DMS114 treated with DMSO at 0.1 percent for 48 hours (cell line): Measurements from ENCODE around the gene NOP58.
"Not testable (repeated sequence)": the region's sequence is repeated elsewhere in the genome, so short reads cannot be mapped to it uniquely, and the experiment has no call there.

Source experiments
- DNase-seq: peaks from one replicate; lab custom pipeline; 2025; ENCODE audit not compliant: unreplicated experiment; lab: John Stamatoyannopoulos, UW

The NOP58 gene, protein sequence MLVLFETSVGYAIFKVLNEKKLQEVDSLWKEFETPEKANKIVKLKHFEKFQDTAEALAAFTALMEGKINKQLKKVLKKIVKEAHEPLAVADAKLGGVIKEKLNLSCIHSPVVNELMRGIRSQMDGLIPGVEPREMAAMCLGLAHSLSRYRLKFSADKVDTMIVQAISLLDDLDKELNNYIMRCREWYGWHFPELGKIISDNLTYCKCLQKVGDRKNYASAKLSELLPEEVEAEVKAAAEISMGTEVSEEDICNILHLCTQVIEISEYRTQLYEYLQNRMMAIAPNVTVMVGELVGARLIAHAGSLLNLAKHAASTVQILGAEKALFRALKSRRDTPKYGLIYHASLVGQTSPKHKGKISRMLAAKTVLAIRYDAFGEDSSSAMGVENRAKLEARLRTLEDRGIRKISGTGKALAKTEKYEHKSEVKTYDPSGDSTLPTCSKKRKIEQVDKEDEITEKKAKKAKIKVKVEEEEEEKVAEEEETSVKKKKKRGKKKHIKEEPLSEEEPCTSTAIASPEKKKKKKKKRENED

GRCh38 chr2:202265467-202266277, at the start of gene NOP58:
Gene NOP58, plus strand, starts transcription at chr2:202265763. Its CDS starts 179 bp downstream, at chr2:202265942.
- peak; percentile 93 for DNase-seq

GRCh38 chr2:202221873-202222272, 43.7 kb upstream of the NOP58 start:
- DNase-seq: no peak

DNA sequence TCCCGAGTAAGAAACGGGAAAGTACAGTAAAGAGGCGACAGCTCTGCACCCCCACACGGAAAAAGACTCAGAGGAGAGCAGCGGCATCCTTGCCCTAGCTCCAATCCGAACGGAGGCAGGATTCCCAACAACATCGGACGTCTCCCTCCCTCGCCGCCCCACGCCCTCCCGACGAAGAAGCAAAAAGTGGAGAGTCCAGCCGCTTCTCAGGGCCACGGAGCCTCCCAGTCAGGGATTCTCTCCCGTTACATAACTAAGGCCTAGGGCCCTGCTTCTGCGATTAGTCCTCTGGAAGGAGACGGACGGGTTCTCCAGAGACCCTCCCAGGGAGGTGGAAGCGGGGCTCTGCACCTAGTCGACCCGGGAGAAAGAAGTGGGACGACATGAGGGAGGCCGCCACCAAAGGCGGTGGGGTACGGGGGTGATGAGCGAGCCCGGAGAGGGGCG, 27.8 kb upstream of the NOP58 start:
- peak; percentile 53 for DNase-seq

DNA sequence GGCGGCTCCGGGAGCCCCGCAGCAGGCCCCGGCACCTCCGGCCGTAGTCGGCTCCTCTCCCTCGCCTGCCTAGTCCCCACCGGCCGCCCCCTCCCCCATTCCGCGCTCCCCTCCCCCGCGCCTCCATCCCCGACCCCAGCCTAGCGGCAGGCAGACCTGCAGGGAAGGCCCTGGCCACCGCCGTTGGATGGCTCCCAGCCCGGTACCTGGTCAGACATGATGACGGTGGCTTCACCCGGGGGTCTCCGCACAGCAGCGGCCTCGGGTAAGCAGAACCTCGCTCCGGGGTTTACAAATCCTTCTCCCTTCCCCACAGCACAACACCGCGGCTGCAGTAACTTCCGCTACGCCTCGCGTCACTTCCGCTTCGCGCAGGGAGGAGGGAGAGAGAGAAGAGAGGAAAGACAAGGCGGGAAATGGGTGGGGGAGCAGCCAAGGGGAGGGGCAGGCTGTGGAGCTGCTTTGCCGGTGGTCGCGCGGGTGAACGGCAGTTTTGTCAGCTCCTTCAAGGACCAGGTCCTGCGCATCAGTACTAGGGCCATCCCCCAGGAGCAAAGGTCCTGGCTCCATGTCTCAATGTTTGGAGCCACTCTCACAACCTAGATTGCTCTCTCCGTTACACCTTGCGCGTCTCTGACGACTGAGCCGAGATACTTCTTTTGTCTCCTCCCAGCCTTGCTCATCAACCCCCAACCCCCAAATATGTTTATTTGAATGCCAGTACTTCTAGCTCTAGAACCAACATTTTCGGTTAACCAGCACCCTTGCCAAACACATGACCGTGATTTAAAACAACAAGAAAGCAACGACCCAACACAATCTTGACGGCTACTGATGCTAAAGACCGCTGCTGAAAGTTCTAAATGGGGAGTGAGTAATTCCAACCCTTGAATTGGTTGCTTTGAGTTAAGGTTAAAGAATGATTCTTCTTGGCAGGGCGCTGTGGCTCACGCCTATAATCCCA, 27.0 kb upstream of the NOP58 start, which contains the start of gene SUMO1:
SUMO1 (minus strand) TSS at position 364 of the 964 bp plus-strand sequence; CDS start at position 218, 146 bp downstream.
- DNase-seq: peak; percentile 82

- DNase-seq: not testable (repeated sequence)
Observed at GRCh38 chr2:202247710-202248109, 17.9 kb upstream of the NOP58 start.

- no peak for DNase-seq
Observed at GRCh38 chr2:202249521-202250253, 15.9 kb upstream of the NOP58 start.

- no peak for DNase-seq
Observed at GRCh38 chr2:202251494-202251893, 14.1 kb upstream of the NOP58 start.

GRCh38 chr2:202261531-202261930, 4.0 kb upstream of the NOP58 start:
- no peak for DNase-seq

GRCh38 chr2:202267495-202267894, 1.9 kb downstream of the NOP58 start:
- no peak for DNase-seq

- no peak for DNase-seq
Observed at GRCh38 chr2:202269585-202269984, 4.0 kb downstream of the NOP58 start.

GRCh38 chr2:202270487-202270886, 4.9 kb downstream of the NOP58 start:
- no peak for DNase-seq

DNA sequence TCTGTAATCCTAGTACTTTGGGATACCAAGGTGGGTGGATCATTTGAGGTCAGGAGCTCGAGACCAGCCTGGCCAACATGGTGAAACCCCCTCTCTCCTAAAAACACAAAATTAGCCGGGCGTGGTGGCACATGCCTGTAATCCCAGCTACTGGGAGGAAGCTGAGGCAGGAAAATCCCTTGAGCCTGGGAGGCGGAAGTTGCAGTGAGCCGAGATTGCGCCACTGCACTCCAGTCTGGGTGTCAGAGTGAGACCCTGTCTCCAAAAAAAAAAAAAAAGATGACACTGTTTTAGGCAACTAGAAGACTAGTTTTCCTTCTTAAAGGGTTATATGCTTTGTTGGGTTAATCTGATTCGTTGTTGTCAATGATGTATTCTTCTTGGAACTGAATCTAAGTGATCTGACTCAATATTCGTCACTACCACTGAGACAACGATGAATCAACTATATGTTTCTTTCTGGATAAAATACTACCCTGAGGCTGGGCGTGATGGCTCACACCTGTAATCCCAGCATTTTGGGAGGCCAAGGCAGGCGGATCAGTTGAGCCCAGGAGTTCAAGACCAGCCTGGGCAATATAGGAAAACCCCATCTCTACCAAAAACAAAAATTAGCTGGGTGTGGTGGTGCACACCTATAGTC, 10.6 kb downstream of the NOP58 start:
- not testable (repeated sequence) for DNase-seq

DNA sequence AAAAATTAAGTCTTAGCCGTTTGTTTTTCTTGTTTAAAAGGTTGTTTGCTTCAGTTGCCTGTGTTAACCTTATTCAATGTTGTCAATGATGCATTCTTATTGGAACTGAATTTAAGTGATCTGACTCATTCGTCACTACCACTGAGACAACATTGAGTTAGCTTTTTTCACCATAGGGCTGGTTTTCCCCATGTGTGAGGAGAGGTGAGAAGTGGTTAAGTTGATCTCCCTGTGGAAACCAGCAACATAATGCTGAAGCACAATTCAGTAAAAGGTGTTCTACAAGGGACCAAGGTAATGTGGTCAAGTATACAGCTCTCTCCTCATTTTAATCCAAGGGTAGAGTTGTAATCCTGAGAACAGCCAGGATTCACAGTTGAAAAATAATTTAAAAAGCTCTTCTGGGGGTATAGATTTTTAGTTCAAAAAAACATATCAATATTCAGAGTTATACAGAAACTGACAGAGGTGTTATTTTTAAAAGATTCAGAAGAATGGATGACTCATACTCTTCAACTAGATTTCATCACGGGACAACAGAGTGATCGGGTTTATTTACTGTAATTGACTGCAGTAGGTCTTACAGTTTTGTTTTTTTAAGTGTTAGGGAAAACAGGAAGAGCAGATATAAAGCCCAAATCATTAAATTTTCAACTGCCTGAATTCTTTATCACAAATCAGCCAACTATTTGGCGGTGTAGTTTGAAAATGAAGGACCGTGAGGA, 12.6 kb downstream of the NOP58 start:
- no peak for DNase-seq

DNA sequence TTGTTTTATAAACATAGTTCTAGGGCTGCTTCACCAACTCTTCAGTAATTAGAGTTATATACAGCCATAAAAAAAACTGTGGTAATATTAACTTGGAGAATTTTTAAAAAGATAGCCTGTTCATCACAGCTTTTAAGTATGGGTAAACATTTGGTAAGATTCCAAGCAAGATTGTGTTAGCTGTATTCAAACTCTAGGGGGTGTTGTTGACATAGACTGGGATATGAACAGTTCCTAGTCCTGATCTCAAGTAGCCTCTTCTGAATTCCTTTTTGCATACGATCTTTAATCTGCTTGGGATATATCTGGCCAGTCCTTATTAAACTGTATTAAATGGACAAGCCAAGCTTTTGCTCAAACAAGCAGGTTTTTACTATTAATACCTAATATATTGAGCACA, 13.4 kb downstream of the NOP58 start:
- peak; percentile 39 for DNase-seq

DNA sequence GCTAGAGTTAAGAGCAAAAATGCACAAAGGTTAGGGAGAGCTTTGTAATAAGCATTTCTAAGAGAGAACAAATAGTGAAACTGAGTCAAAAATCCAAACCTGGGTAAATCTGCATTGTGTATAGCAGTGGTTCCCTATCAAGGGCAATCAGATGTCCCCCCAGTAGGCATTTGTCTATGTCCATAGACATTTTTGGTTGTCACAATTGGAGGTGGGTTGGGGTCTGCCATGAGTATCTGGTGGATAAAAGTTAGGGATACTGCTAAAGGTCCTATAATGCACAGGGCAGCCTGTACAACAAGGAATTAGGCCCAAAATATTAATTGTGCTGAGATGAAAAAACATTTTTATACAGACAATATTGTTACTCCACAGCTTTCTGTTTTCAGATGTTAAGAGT, 21.0 kb downstream of the NOP58 start:
- DNase-seq: no peak

GRCh38 chr2:202289394-202290204, 24.0 kb downstream of the NOP58 start:
- no peak for DNase-seq

DNA sequence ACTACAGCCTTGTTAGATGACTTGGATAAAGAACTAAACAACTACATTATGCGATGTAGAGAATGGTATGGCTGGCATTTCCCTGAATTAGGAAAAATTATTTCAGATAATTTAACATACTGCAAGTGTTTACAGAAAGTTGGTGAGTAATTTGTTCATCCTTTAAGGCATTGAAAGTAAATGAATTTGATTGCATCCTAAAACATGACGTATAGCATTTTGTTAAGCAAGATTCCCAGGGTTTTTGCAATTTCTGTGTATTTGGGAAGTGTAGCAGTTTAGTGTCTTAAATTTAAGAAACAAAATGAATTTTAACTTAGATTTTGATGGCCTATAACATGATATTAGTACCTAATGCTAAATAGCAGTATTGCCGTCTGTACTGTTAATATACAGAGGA, 24.8 kb downstream of the NOP58 start:
- DNase-seq: no peak

- DNase-seq: no peak
Observed at GRCh38 chr2:202290970-202291369, 25.4 kb downstream of the NOP58 start.
